HG02943 (cell line): ENCODE measurements around the gene FGF11.
A peak's percentile ranks its signal among the peaks of the same experiment; 100 is the strongest.

ENCODE experiments used
- ATAC-seq: cut with Tn5 transposase; IDR thresholded peaks from one replicate; pipeline ENCODE4 v1.9.1; 2021; ENCODE audit warnings: mild to moderate bottlenecking, low read depth, moderate library complexity; ENCODE audit not compliant: unreplicated experiment

Gene FGF11

DNA sequence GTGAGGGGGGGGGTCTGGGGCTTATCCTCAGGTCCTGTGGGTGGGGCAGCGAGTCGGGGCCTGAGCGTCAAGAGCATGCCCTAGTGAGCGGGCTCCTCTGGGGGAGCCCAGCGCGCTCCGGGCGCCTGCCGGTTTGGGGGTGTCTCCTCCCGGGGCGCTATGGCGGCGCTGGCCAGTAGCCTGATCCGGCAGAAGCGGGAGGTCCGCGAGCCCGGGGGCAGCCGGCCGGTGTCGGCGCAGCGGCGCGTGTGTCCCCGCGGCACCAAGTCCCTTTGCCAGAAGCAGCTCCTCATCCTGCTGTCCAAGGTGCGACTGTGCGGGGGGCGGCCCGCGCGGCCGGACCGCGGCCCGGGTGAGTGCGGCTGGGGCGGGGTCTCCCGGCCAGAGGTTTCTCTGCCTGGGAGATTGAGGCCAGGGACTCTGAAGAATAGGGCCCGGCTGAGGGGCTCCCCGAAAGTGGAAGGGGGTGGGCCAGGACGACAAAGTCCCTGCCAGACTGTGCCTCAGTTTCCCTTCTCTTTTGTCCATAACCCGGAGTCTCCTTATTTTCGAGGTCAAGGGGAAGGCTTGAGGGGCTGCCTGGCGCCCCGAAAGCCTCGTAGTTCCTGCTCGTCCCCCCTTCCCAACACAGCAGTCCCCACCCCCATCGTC lies at the start of gene FGF11:
Gene FGF11, plus strand, starts transcription at position 51 of the 651 bp plus-strand sequence. Its CDS starts 109 bp downstream, at position 160.
- no peak for ATAC-seq

DNA sequence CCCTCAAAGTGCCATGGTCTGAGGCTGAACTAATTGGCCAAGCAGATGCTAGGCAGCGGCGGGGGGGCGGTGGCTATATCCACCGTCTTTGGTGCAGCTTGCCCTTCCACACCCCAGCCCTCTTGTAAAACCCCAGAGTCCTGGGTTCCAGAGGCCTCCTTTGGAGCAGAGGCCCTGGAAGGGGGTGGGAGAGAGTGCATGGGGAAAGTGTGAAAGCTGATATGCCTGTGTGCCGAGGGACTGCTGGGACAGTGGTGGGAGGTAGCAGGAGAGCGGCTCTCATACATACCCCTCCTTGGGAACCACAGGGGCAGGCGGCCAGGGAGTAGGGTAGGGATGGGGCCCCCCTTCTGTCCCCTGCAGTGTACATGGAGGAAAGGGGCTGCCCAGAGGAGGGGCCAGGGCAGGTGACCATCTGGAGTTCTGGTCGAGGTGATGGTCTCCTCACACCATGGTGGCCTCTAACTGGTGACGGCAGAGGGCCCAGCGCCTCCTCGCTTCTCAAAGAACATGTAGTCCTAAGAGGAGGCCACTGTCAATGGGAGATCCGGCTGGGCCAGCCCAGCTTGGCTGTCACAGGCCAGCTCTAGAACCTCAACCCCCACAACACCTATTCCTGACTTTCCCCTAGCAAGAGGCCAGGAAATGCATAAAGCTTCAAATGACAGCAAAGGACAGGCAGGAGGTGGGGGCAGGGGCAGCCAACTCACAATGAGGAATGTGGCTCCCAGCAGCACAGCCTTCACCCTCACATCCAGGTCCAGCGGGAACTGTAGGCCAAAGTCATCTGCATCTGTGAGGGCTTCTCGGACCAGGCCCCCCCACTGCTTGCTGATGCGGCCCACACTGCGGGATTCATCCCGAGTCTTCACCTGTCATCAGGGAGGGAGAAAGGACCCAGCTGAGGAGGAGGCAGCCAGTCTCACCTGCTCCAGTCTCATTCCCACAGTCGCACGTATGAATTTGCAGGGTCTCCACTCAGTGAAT lies 49.1 kb upstream of the FGF11 start:
- ATAC-seq: no peak

DNA sequence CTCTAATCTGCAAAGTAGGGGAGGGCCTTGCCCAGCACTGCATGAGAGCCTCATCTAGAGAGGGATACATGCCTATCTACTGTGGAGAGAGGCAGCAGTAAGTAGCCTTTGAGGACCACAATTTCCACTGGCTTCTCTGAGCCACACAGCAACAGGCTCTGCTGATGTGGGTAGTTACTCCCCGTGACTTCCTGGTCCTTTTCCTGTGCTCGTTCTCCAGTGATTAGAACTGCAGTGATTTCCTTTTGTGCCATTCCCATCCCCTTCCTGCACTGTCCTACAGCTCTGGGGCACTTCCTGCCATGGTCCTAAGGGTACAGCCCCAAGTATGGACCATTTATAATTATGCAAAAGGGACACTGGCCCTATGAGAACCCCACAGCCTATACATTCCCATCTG lies 48.0 kb upstream of the FGF11 start:
- no peak for ATAC-seq

DNA sequence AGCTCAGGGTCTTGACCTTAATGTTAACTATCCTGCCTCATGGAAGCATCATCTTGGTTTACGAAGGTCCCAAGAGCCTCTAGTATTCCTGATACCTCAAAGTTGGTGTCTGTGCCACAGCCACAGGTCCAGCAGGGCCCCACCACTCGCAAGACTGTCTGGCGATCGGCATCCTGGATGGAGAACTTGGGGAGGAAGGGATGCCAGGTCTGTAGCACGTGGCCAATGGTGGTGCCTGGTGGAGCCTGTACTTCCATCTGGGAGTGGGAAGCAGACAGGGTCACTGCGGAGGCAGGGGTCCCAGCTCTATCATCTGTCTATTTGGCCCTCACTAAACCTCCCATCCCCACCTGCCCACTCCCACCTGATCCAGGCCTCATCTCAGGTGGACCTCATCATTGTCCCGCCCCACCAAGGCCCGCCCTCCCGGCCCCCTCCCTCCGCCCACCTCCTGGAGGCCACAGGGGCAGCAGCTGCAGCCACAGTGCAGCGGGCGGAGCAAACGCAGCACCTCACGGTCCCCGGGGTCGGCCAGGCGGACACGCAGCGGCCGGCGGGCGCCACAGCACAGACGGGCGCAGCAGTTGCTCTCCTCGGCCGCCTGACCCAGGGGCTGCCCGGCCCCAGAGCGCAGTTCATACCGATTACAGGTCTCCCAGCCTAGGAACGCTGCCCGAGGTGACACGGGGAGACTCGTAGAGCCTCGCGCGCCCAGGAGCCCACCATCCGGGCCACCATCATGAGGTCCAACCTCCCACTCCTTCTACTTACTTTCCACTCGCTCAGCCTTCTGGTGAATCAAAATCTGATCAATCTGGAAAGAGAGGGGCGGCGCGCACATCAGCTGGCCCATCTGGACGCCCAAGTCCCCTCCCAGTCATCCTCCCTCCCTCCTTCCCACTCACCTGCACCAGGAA lies 46.4 kb upstream of the FGF11 start:
- no peak for ATAC-seq

DNA sequence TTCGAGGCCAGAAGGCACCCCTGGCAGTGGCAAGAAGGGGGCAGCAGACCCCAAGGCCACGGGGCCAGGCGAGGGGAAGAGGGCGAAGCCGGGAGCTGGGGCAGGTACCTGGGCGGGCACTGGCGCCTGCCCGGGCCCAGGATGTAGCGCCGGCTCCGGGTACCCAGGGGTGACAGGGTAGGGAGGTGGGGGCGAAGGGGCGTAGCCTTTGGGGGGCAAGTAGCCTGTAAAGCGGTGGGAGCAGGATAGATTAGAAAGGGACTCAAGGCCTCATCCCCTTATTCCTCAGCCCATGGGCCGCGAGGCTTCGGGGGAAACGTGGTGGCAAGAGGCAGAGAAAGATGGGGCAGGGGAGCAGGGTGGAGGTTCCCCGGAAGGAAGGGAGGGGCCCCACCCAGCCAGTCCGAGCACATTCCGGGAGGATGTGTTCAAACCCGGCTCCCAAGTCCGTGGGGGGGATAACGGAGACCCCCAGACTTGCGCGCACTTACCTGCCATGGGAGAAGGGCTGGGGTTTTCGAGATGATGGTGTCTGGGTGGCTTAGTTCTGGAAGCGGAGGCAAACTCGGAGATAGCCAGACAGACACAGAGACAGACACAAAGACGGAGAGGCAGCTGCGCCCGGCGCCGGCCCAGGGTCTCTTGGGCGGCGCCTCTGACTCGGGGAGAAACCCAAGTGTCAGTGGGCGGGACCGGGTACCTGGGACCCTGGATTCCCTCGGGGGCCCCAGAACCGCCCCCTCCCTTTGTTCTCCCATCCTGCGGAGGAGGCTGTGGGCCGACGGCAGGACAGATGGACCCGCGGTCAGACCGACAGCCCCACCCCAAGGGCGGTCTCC lies 45.5 kb upstream of the FGF11 start:
- ATAC-seq: no peak

DNA sequence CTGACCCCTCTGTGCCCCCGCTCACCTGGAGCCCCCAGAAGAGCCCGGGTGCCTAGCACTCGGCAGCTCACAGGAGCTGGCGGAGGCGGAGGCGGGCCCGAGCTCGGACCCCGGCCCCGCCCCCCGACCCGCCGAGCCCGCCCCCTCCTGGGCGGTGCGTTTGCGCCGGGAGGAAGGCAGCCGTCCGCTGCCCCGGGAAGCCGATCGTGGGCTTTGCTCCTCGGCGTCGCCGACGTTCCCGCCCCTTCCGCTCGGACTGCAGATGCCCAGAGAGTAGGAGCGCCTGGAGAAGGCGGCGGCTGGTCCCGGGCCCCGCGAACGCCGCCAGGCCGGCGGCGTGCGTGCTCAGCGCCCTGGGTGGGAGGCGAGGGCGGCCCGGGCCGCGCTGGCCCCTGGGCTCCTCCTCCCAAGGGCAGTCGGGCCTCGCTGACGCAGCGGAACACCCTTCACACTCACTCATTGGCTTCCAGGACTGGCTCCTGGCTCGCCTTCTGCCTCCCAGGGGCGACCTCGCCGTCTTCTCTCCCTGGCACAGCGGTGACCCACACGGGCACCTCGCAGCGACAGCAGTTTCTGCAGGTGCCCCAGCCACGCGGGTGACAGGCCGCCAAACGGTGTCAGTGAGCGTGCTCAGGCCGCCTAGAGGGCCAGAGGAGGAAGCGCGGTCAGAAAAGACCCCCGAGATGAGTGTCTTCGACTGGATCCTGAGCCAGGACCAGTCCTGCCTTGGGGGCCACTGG lies 44.7 kb upstream of the FGF11 start, which contains the start of gene PLSCR3:
Gene PLSCR3, minus strand, starts transcription at position 74 of the 740 bp plus-strand sequence. CDS start 415 bp downstream, outside the sequence.
- ATAC-seq: no peak

DNA sequence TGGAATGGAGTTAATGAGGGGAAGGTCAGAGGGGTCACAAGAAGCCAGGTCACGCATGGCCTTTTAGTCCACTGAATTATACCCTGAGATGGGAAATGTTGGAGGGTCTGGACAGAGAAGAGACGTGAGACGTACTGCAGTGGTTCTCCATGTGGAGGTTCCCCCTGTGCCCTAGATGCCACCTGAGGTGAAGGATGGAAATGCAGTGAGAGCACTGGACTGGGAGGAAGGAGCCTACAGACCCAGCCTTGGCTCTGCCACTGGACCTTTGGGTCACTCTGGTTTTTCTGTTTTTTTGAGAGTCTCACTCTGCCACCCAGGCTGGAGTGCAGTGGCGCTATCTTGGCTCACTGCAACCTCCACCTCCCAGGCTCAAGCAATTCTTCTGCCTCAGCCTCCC lies 43.2 kb upstream of the FGF11 start:
- no peak for ATAC-seq

DNA sequence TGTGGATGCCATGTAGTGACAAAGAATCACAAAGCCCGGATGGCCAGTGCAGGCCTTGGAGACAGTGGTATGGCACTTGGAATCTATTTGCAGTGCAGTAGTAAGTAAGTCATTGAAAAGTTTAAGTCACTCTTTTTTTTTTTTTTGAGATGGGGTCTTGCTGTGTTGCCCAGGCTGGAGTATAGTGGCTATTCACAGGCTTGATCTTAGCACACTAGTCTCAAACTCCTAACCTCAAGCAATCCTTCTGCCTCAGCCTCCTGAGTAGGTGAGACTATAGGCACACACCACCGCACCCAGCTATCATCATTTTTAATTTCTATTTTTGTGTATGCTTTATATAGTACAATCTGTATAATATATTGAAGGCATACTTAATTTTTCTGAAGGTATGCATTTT lies 40.7 kb upstream of the FGF11 start:
- no peak for ATAC-seq

DNA sequence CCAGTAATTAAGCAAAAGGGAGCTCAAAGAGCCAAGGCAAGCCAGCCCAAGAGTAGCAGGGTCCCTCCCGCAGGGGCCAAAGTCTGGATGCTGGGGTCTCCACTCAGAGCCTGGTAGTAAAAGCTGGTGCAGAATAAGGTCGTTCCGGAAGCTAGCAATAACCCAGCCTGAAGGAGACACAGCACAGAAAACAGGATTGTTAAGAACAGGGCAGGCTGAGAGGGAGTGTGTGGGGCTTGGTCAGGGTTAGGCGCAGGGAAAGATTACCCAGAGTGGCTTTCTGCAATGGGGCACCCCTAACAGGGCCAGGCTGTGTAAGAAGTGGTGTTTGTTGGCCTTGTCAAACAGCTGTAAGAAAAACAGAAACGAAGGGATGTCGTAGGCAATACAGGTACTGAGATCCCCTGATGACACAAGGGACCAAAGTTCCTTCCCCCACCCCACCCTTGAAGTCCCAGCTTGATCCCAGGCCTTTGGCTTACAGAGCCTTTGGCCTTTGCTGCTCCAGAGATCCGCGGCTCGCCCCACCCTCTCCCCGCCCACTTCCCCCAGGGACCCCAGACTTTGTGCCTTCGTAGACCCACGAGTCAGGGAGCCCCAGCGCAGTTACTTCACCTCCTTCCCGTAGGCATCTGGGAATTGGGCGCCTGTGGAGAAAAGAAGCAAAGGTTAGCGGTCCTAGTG lies 36.1 kb upstream of the FGF11 start:
- ATAC-seq: no peak

DNA sequence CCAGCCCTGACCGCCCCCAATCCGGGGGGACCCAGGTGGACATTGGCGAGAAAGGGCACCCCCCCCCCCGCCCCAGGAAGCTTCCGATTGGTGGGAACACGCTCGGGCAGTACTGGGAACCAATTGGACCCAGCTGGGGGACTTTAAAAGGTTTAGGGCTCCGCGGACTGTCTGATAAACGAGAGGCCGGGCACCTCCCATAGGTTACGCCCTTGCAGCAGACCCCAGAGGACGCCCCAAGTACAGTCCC lies 35.7 kb upstream of the FGF11 start:
- ATAC-seq: peak; percentile 19

DNA sequence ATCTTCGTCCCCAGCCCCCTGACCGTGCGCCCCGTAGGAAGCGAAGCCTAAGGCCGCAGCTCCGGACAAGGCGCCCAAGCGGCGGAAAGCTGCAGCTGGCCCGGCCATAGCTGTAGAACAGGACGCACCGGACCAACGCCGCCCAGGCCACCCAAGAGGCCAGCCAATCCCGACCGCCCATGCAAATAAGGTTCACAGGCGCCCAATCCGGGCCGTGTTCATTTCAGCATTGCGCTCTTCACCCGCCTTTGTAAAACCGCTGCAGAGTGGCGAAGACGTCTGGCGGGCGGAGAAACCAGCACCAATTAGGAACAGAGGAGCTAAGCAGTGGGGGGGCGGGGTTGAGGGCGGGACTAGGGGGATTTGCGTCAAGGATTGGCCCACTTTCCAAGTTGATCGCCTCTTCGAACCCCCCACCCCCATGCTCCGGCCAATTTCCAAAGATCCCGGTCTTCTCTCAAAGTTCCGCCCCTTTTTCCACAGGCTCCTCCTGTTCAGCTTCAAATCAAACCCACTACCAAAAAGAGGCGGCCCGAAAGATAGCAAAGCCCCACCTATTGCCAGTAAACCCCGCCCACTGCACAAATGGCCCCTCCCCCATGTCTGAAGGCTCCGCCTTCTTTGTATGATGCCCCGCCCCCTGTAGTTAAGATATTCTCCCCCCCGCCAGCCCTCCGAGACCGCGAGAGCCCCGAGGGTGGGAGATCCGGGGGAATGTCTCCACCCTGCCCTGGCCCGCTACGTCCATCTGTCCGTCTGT lies 35.2 kb upstream of the FGF11 start, which contains the start of gene TMEM256:
Gene TMEM256, minus strand, starts transcription at position 121 of the 760 bp plus-strand sequence. Its CDS starts 13 bp downstream, at position 108.
- peak; percentile 83 for ATAC-seq

DNA sequence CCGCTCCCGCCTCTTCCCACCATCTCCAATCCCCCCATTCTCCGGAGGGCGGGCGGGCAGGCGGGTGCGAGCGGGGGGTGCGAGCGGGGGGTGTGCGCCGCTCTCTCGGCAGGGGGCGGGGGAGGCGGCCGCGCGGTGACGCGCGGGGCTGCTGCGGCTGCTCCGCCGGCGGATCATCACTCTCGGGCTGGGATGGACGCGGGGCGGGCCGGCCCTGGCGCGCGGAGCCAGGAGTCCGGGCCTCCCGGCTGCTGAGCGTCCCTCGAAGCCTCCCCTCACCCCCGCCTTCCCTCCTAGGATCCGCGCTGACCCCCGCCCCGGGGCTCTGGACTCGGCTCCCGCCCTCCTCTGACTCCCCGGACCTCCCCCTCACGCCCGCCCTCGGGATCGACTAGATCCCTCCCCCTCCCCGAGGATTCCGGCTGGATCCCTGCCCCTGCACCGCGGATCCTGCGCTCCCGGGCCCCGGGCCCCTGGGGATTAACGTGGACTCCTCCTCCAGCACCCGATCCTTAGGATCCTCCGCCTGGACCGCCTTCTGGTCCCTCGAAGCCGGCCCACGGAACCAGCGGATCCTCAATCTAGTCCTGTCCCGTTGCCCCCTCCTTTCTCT lies 34.5 kb upstream of the FGF11 start:
- peak; percentile 15 for ATAC-seq

DNA sequence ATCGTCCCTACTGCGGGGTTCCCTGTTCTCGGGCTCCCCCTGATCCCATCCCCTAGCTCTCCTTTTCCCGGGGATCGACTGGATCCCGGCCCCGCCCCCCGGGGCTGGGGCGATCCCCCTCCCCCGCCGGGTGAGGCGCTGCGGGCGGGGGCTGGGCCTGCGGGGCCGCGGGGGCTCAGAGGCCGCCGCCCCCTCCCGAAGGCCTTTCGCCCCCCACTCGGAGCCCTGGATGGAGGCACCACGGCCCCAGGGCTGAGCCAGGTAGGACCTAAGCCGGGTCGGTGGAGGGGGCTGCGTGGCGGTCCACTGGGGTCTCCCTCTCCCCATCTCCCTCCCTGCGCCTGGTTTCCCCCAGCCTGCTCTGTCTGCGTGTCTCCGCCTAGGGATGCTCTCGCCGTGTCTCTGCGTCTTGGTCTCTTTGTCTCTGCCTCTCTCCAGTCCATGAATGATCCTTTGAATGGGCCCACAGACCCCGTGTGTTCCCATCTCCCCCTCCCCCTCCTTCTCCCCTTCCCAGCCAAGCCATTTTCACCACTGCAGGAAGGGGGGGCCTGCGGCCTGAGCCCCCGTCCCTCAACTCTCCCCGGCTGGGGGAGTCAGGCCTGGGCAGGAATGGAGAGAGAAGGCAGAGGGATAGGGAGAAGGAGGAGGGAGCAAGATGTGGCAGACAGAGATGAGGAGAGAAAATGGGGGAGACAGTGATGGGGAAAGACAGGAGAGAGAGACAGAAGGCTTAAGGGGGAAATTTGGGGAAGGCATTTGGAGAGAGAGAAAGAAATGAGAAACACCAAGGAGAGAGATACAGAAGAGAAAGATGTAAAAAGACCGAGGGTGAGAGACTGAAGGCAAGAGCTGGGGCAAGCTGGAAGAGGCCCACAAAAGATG lies 33.7 kb upstream of the FGF11 start:
- ATAC-seq: no peak

DNA sequence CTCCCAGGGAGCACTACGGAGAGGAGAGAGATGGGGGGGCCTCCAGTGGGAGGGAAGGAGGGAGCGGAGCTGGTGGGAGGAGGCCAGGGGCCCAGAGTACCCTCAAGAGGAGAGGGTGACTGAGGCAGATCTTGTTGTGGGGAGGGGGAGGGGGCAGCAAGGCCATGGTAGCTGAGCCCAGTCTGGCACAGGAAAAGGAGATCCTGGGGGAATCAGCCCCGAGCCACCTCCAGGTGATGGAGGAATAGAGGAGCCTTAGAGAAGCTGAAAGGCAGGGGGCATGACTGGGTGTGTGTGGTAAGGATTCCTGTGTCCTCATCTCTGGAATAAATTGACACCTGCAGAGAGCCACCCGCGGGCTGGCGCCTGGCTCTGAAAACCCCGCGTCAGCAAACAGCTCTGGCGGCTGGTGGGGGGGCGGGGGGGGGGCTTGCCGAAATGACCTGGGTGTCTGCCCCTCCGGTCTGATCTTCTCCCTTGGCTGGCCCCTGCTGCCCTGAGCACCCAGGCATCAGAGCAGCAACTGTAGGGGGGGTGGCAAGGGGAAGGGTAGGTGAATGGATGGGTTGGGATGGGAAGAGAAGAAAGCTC lies 33.0 kb upstream of the FGF11 start:
- no peak for ATAC-seq

DNA sequence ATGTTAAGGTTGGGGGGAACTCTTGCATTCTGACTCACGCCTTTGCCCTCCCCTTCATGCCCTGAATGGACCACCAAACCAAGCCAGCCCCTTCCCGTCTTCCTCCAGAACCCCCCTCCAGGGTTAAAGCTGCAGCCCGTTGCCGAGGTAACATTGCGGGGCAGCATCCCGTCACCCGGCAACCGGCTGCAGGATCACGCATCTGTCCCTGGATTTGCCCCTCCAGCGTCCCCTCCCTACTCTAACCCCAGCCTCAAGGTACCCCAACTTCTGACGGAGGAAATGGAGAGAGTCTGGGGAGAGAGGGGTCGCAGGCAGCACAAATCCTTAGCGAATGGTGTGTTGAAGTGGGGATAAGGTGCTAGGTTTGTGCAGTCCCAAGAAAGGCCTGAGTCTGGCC lies 32.2 kb upstream of the FGF11 start:
- no peak for ATAC-seq
